Airway epithelial cell (primary cell): ENCODE measurements around the gene BPIFA1. TPM values are rescaled to one million over a fixed set of nuclear protein-coding genes. Genes with fewer than 3 reads are reported as not detected.

ENCODE experiments used
- total RNA-seq: library from RNA; depleted of rRNA; stranded (reverse); fragments of >200 nt; gene quantifications from 2 replicates; pipeline ENCODE4 v1.2.3, GENCODE V29; 2015

The BPIFA1 gene
- 0.35 and 0.42 TPM in 2 replicates for total RNA-seq

DNA sequence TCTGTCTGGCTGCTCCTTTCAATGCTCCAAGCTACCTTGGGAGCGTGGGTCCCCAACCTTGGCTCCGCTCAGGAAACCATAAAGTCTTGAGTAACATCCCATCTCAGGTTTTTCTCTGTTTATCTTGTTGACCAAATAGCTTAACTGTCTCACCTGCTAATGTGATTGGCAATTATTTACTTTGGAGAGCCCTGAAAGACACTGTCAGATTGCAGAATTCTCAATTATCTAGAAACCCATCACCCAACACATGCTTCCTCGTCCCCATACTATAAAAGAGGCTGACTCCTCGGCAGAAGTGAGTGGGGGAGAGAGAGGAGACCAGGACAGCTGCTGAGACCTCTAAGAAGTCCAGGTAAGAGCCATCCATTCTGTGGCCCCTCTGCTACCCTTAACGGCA lies at the start of gene BPIFA1:
TSS of gene BPIFA1 (plus strand) at position 301 of the 400 bp plus-strand sequence. CDS start 1,716 bp downstream, outside the sequence.

DNA sequence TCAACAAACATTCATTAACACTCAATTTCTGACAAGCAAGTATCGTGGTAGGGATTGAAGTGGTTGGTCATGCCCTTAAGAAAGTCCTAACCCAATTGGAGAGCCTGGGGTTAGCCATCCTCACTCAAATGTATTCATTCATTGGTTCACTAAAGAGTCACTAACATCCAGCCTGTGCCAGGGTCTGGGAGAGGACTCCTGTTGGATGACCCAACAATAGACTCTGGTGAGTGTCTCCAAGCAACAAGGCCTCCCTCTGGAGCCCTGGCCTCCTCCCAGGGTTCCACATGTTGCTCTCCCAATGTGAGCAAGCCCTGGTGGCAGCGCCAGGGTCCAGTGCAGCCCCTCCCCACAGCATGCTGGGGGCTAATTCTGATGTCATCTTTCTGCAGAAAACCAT lies 18.7 kb upstream of the BPIFA1 start, which contains the start of gene BPIFA3:
TSS of gene BPIFA3 (plus strand) at position 301 of the 400 bp plus-strand sequence. CDS start 185 bp downstream, outside the sequence.

GRCh38 chr20:33282991-33283555 lies 47.3 kb downstream of the BPIFA1 start, which contains the start of gene BPIFB1:
Gene BPIFB1, plus strand, starts transcription at chr20:33283214. Its CDS starts 2,860 bp downstream, at chr20:33286074.

Other genes with a start within 250 kb of the BPIFA1 start
- not detected in 2 replicates for gene SUN5, start 231.6 kb upstream of the BPIFA1 start, total RNA-seq
- gene BPIFB2, start 228.3 kb upstream of the BPIFA1 start, total RNA-seq = not detected in 2 replicates
- gene BPIFB6, start 204.3 kb upstream of the BPIFA1 start, total RNA-seq = not detected in 2 replicates
- gene BPIFB3, start 182.1 kb upstream of the BPIFA1 start, total RNA-seq = not detected in 2 replicates
- not detected in 2 replicates for gene BPIFB4, start 156.4 kb upstream of the BPIFA1 start, total RNA-seq
- gene BPIFA2, start 67.8 kb upstream of the BPIFA1 start, total RNA-seq = not detected in 2 replicates
- not detected in 2 replicates for gene BPIFA3, start 18.6 kb upstream of the BPIFA1 start, total RNA-seq
- not detected in 2 replicates for gene BPIFB1, start 47.2 kb downstream of the BPIFA1 start, total RNA-seq
- gene CDK5RAP1, start 165.5 kb downstream of the BPIFA1 start, total RNA-seq = 25.2 and 26.6 TPM in 2 replicates
- gene SNTA1, start 207.8 kb downstream of the BPIFA1 start, total RNA-seq = 5.2 and 5.6 TPM in 2 replicates